ENCODE measurements around the gene SHH.

SHH gene

GRCh38 chr7:155810770-155811559 is 1.3 kb downstream of the SHH start:
- Histone ChIP-seq H3K9ac (ENCODE audit: low read length) (no peak overlapping the region), H3K4me3 (ENCODE audit: low read depth, low read length) (peak overlapping the region; percentile 51), H3K27ac (ENCODE audit: low read depth, low read length) (no peak overlapping the region), H3K36me3 (ENCODE audit: control insufficient read depth, insufficient read depth, low read length) (no peaks in the 10 kb centered on the region), H3K27me3 (ENCODE audit: control insufficient read depth, insufficient read depth, low read length) (peaks cover 96% of the 10 kb centered on the region), H3K4me1 (ENCODE audit: control insufficient read depth, insufficient read depth, low read length) (peaks cover 58% of the 10 kb centered on the region), H3K9me3 (ENCODE audit: control insufficient read depth, insufficient read depth, low read depth, low read length) (no peaks in the 10 kb centered on the region)

GRCh38 chr7:155809947-155810769 is 2.1 kb downstream of the SHH start:
- Histone ChIP-seq H3K4me3 (ENCODE audit: low read depth, low read length) (peak overlapping the region; percentile 51), H3K4me1 (ENCODE audit: control insufficient read depth, insufficient read depth, low read length) (peaks cover 63% of the 10 kb centered on the region), H3K27me3 (ENCODE audit: control insufficient read depth, insufficient read depth, low read length) (peaks cover 98% of the 10 kb centered on the region), H3K9me3 (ENCODE audit: control insufficient read depth, insufficient read depth, low read depth, low read length) (no peaks in the 10 kb centered on the region), H3K36me3 (ENCODE audit: control insufficient read depth, insufficient read depth, low read length) (no peaks in the 10 kb centered on the region), H3K9ac (ENCODE audit: low read length) (no peak overlapping the region), H3K27ac (ENCODE audit: low read depth, low read length) (no peak overlapping the region)

GRCh38 chr7:155809332-155809946 is 2.8 kb downstream of the SHH start:
- H3K36me3 ChIP-seq (ENCODE audit: control insufficient read depth, insufficient read depth, low read length), result no peaks in the 10 kb centered on the region

GRCh38 chr7:155808549-155809331 is 3.5 kb downstream of the SHH start:
- H3K9ac ChIP-seq (ENCODE audit: low read length), result no peak overlapping the region
- peaks cover 99% of the 10 kb centered on the region for H3K27me3 ChIP-seq (ENCODE audit: control insufficient read depth, insufficient read depth, low read length)
- H3K4me1 ChIP-seq (ENCODE audit: control insufficient read depth, insufficient read depth, low read length), result peaks cover 58% of the 10 kb centered on the region

More at GRCh38 chr7:155809332-155809946, 2.8 kb downstream of the SHH start:
- Histone ChIP-seq H3K4me1 (ENCODE audit: control insufficient read depth, insufficient read depth, low read length) (peaks cover 63% of the 10 kb centered on the region), H3K27me3 (ENCODE audit: control insufficient read depth, insufficient read depth, low read length) (peaks cover 99% of the 10 kb centered on the region), H3K9me3 (ENCODE audit: control insufficient read depth, insufficient read depth, low read depth, low read length) (no peaks in the 10 kb centered on the region), H3K27ac (ENCODE audit: low read depth, low read length) (no peak overlapping the region), H3K4me3 (ENCODE audit: low read depth, low read length) (peak overlapping the region; percentile 56), H3K9ac (ENCODE audit: low read length) (no peak overlapping the region)

GRCh38 chr7:155807789-155808548 is 4.3 kb downstream of the SHH start:
- no peaks in the 10 kb centered on the region for H3K36me3 ChIP-seq (ENCODE audit: control insufficient read depth, insufficient read depth, low read length)
- no peak overlapping the region for H3K9ac ChIP-seq (ENCODE audit: low read length)
- no peaks in the 10 kb centered on the region for H3K9me3 ChIP-seq (ENCODE audit: control insufficient read depth, insufficient read depth, low read depth, low read length)
- H3K27me3 ChIP-seq (ENCODE audit: control insufficient read depth, insufficient read depth, low read length), result peaks cover 99% of the 10 kb centered on the region
- peaks cover 57% of the 10 kb centered on the region for H3K4me1 ChIP-seq (ENCODE audit: control insufficient read depth, insufficient read depth, low read length)
- H3K4me3 ChIP-seq (ENCODE audit: low read depth, low read length), result peak overlapping the region; percentile 56
- no peak overlapping the region for H3K27ac ChIP-seq (ENCODE audit: low read depth, low read length)

More at GRCh38 chr7:155808549-155809331, 3.5 kb downstream of the SHH start:
- Histone ChIP-seq H3K9me3 (ENCODE audit: control insufficient read depth, insufficient read depth, low read depth, low read length) (no peaks in the 10 kb centered on the region), H3K4me3 (ENCODE audit: low read depth, low read length) (peak overlapping the region; percentile 56), H3K36me3 (ENCODE audit: control insufficient read depth, insufficient read depth, low read length) (no peaks in the 10 kb centered on the region), H3K27ac (ENCODE audit: low read depth, low read length) (no peak overlapping the region)

GRCh38 chr7:155807065-155807671 is 5.1 kb downstream of the SHH start:
- Histone ChIP-seq H3K4me1 (ENCODE audit: control insufficient read depth, insufficient read depth, low read length) (peaks cover 51% of the 10 kb centered on the region), H3K9me3 (ENCODE audit: control insufficient read depth, insufficient read depth, low read depth, low read length) (no peaks in the 10 kb centered on the region), H3K36me3 (ENCODE audit: control insufficient read depth, insufficient read depth, low read length) (no peaks in the 10 kb centered on the region), H3K27ac (ENCODE audit: low read depth, low read length) (no peak overlapping the region), H3K4me3 (ENCODE audit: low read depth, low read length) (peak overlapping the region; percentile 56), H3K27me3 (ENCODE audit: control insufficient read depth, insufficient read depth, low read length) (peaks cover 99% of the 10 kb centered on the region), H3K9ac (ENCODE audit: low read length) (peak overlapping the region; percentile 39)

GRCh38 chr7:155806096-155806871 is 6.0 kb downstream of the SHH start:
- Histone ChIP-seq H3K36me3 (ENCODE audit: control insufficient read depth, insufficient read depth, low read length) (no peaks in the 10 kb centered on the region), H3K4me1 (ENCODE audit: control insufficient read depth, insufficient read depth, low read length) (peaks cover 43% of the 10 kb centered on the region), H3K9ac (ENCODE audit: low read length) (no peak overlapping the region), H3K27me3 (ENCODE audit: control insufficient read depth, insufficient read depth, low read length) (peaks cover 99% of the 10 kb centered on the region), H3K4me3 (ENCODE audit: low read depth, low read length) (peak overlapping the region; percentile 48), H3K27ac (ENCODE audit: low read depth, low read length) (no peak overlapping the region), H3K9me3 (ENCODE audit: control insufficient read depth, insufficient read depth, low read depth, low read length) (no peaks in the 10 kb centered on the region)

GRCh38 chr7:155805826-155806095 is 6.5 kb downstream of the SHH start:
- peaks cover 38% of the 10 kb centered on the region for H3K4me1 ChIP-seq (ENCODE audit: control insufficient read depth, insufficient read depth, low read length)
- H3K27ac ChIP-seq (ENCODE audit: low read depth, low read length), result no peak overlapping the region
- no peaks in the 10 kb centered on the region for H3K9me3 ChIP-seq (ENCODE audit: control insufficient read depth, insufficient read depth, low read depth, low read length)
- no peaks in the 10 kb centered on the region for H3K36me3 ChIP-seq (ENCODE audit: control insufficient read depth, insufficient read depth, low read length)
- no peak overlapping the region for H3K9ac ChIP-seq (ENCODE audit: low read length)
- peak overlapping the region; percentile 48 for H3K4me3 ChIP-seq (ENCODE audit: low read depth, low read length)
- peaks cover 99% of the 10 kb centered on the region for H3K27me3 ChIP-seq (ENCODE audit: control insufficient read depth, insufficient read depth, low read length)

- Histone ChIP-seq H3K9ac (ENCODE audit: low read length) (peak overlapping the region; percentile 59), H3K4me3 (ENCODE audit: low read depth, low read length) (peak overlapping the region; percentile 55), H3K27me3 (ENCODE audit: control insufficient read depth, insufficient read depth, low read length) (peaks cover 99% of the 10 kb centered on the region), H3K4me1 (ENCODE audit: control insufficient read depth, insufficient read depth, low read length) (peaks cover 32% of the 10 kb centered on the region), H3K36me3 (ENCODE audit: control insufficient read depth, insufficient read depth, low read length) (no peaks in the 10 kb centered on the region), H3K9me3 (ENCODE audit: control insufficient read depth, insufficient read depth, low read depth, low read length) (no peaks in the 10 kb centered on the region), H3K27ac (ENCODE audit: low read depth, low read length) (no peak overlapping the region)
These were observed 7.1 kb downstream of the SHH start for GRCh38 chr7:155804897-155805825.
